Central memory CD4-positive, alpha-beta T cell (primary cell): ENCODE results near the gene NLRP12.
A peak's percentile ranks its signal among the peaks of the same experiment; 100 is the strongest.
"Not testable (repeated sequence)": the region's sequence is repeated elsewhere in the genome, so short reads cannot be mapped to it uniquely, and the experiment has no call there.

ENCODE experiments used
- DNase-seq: peaks from one replicate; pipeline ENCODE4 v3.0.0; 2022

Gene NLRP12

DNA sequence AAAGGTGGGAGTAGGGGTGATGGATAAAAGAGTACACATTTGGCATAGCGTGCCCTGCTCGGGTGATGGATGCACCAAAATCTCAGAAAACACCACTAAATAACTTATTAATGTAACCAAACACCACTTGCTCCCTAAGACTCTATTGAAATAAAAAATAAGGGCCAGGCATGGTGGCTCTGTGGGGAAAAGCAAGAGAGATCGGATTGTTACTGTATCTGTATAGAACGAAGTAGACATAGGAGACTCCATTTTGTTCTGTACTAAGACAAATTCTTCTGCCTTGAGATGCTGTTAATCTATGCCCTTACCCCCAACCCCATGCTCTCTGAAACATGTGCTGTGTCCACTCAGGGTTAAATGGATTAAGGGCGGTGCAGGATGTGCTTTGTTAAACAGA lies 14.3 kb upstream of the NLRP12 start:
- DNase-seq = not testable (repeated sequence)

DNA sequence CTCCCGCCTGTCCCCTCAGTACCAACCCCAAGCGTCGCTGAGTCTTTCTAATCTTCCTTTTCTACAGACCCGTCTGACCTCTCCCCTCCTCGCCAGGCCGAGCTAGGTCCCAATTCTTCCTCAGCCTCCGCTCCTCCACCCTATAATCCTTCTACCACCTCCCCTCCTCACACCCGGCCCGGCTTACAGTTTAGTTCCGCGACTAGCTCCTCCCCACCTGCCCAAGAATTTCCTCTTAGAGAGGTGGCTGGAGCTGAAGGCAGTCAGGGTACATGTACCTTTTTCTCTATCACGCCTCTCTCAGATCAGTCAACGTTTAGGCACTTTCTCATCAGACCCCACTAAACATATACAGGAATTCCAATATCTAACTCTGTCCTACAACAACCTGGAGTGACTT lies 8.7 kb upstream of the NLRP12 start:
- not testable (repeated sequence) for DNase-seq

DNA sequence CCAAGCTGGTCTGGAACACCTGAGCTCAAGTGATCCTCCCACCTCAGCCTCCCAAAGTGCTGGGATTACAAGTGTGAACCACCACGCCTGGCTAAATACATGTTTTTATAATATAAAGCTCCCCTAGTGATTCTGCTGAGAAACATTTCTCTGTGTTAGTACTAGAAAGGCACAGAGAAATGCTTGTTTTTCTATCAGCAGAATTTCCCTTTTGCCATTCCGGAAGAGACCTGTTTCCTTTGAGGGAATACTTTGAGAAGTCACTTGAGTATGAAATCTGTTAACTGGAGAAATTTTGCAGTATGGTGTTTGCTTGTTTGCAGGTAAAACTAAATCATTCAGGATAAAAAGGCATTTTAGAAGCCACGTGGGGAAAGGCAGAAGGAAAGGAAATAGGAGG lies 4.4 kb upstream of the NLRP12 start:
- DNase-seq = no peak

DNA sequence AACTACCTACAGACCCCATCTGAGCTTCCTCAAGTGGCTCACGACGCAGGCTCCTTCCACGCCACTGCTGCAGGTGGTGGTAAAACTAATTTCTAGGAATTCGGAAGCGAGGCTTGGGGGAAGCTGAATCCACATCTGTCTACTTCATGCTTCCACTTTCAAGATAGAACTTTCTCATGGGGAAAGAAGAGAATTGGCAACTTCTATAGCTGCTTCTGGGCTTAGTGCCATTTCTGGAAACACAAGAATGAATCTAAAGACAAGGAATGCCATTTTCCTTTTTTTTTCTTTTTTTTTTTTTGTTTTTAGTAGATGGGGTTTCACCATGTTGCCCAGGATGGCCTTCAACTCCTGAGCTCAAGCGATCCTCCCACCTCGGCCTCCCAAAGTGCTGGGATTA lies 2.8 kb upstream of the NLRP12 start:
- no peak for DNase-seq

DNA sequence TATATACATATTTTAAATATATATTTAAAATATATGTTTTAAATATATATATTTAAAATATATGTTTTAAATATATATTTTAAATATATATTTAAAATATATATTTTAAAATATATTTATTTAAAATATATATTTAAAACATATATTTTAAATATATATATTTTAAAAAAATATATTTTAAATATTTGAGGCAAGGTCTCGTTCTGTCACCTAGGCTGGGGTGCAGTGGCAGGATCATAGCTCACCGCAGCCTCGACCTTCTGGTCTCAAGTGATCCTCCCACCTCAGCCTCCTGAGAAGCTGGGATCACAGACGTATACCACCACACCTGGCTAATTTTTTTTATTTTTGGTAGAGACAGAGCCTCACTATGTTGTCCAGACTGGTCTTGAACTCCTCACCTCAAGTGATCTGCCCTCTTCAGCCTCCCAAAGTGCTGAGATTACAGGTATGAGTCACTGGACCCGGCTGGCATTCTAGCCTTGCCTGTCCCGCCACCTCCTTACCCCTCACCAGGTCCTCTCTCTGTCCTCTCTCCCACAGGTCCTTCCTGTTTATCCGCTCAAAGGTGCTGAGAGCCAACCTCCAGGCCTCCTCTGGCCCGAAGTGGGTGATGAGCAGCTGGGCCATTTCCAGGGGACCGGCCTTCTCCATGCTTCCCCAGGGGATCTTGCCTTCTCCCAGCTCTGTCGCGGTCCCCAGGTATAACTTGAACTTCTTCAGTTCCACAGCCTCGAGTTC lies 564 bp downstream of the NLRP12 start:
- no peak for DNase-seq

DNA sequence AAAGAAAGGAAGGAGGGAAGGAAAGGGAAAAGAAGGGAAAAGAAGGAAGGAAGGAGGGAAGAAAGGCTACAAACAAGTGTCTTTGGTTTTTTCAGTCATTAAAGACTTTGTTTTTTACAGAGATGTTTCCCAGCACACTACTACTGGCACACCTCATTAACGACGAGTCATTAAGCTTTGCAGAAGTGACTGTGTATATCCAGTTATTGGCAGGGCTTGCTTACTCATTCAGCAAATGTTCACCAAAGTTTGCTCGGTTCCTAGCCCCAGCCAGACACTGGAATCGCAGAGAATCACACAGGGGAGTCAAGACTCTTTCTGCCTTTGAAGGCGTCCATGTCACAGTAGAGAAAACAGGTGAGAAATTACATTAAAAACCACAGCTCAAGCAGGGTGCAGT lies 4.3 kb downstream of the NLRP12 start:
- no peak for DNase-seq

DNA sequence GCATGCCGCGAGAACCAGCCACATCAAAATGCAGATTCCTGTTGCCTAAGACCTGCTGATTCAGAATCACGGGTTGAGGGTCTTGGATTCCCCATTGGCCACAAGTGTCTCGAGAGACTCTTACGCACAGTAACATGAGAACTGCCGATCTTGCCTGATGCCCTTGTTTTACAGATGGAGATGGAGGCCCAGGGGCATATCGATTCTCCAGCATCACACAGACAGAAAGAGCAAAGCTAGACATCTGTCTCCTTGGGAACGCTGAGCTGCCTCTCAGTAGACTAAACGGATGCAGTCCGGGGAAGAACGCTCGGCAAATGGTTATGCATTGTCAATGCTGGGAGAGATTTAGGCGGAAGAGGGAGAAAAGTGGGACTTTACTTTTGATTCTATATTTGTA lies 5.4 kb downstream of the NLRP12 start:
- DNase-seq = no peak

DNA sequence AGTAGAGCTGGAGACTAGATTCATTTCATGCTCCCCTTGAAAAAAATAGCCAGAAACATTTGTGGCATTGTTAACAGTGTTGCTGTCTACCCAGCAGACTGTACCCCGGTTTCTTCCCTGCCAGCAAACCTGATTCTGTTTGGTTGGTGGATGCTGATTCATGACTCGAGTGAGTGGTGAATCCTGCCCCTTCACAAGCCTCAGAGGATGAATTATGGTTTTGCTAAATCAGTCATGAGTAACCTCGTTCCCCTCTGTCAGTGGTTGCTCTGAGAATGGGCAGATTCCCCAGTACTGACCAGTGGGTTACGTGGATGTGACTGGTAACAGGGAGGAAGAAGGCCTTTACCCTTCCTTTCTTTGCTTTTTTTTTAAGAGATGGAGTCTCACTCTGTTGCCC lies 10.1 kb downstream of the NLRP12 start:
- no peak for DNase-seq

DNA sequence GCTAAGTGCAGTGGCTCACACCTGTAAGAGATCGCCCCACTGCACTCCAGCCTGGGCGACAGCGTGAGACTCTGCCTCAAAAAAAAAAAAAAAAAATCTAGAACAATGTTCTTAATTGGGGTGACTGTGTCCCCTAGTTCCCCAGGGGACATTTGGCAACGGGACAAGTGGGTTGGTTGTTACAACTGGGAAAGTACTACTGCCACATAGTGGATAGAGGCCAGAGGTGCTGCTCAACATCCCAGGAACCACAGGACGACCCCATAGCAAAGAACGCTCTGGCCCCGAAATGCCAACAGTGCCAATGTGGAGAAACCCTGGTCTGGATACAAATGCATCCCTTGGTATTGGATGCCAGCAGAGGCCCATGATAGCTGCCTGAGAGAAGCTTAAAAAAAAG lies 11.8 kb downstream of the NLRP12 start:
- DNase-seq = no peak

DNA sequence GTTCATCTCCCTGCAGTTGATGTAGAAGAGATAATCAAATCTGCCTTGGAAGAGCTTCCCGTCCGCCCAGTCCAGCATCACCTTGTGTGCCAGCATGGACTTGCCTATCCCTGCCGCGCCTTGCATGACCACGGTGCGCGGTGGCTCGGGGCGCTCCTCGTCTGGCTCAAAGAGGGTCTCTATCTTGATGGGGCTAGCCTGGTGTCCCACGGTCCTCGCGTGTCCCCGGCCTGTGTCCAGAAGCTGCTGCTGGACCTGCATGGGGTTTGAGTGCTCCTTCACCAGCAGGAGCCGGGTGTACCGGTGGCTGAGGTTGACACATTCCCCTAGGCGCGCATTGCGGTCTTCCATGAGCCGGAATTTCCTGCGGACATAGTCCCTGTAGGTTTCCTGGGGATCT lies 13.2 kb downstream of the NLRP12 start:
- no peak for DNase-seq

DNA sequence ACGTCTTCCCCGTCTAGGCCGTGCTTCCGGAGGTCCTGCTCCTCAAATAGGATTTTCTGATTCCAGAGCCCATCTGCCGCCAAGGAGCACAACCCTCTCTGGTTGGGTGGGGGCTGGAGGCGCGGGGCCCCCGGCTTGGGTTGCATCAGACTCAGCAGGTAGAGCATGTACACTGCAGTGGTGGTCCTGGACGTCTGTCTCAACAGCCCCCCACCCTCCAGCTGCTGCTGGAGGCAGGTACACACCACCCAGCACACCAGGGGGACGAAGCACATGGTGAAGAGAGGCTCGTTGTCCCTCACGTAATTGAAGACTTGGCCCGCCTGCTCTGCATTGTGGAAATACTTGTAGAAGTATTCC lies 13.9 kb downstream of the NLRP12 start:
- no peak for DNase-seq

DNA sequence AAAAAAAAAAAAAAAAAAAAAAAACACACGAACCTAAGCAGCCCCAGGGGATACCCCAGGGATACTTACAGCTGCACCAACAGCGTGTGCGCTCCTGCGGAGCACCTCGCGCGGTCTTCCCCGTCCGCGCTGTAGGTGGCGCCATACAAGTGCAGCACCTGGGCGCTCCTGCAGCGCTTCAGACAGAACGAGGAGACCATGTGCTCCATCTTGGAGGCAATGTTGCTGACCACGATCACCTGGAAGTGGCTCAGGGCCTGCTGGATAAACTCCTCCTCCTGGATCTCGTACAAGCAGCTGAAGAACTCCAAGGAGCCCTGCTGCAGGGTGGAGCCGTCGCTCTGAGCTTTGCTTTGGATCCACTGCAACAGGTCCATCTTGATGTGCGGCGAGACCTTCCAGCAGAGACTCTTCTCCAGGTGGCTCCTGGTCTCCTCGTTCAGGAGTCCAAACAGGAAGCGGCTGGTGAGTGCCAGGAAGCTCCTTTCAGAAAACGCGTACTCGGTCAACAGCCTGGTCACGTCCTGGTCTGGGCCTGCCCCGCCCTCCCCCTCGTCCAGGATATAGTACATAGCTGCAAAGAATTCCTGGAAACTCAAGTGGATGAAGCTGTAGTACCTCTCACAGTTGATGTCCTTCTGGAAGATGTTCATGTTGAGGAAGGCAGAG lies 14.5 kb downstream of the NLRP12 start:
- DNase-seq = no peak

DNA sequence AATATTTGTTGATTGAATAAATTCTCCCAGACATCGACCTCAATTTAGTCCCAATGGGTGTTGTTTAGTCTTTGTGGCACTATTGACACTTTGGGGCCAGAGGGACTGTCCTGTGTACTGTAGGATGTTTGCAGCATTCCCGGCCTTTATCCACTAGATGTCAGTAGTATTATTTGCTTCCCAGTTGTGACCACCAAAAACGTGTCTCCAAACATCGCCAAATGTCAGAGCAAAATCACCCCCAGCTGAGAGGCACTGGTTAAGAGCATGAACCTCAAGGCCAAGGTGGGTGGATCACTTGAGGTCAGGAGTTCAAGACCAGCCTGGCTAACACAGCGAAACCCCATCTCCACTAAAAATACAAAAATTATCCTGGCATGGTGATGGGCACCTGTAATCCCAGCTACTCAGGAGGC lies 15.4 kb downstream of the NLRP12 start:
- DNase-seq = no peak

DNA sequence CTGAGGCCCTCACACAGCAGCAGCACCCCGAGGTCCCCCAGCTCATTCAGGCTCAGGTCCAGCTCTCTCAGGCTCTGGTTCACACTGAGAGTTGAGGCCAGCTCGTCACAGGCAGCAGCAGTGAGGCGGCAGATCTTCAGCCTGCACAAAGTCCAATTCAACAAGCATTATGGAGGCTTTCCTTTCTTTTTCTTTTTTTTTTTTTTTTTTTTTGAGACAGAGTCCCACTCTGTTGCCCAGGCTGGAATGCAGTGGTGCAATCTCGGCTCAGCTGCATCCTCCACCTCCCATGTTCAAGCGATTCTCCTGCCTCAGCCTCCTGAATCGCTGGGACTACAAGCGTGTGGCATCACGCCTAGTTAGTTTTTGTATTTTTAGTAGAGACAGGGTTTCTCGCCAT lies 22.9 kb downstream of the NLRP12 start:
- DNase-seq = no peak

DNA sequence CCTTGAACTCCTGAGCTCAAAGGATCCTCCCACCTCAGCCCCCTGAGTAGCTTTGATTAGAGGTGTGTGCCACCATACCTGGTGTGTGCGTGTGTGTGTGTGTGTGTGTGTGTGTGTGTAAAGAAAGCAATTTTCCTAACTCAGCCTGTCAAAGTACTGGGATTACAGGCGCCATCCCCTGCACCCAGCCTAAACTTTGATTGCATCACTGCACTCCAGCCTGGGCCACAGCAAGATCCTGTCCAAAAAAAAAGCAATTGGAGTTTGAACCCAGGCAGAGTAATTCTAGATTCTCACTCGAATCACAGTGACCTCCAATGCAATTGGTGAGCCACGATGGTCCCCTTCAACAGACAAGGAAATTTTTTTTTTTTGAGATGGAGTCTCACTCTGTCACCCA lies 29.1 kb downstream of the NLRP12 start:
- DNase-seq = no peak

DNA sequence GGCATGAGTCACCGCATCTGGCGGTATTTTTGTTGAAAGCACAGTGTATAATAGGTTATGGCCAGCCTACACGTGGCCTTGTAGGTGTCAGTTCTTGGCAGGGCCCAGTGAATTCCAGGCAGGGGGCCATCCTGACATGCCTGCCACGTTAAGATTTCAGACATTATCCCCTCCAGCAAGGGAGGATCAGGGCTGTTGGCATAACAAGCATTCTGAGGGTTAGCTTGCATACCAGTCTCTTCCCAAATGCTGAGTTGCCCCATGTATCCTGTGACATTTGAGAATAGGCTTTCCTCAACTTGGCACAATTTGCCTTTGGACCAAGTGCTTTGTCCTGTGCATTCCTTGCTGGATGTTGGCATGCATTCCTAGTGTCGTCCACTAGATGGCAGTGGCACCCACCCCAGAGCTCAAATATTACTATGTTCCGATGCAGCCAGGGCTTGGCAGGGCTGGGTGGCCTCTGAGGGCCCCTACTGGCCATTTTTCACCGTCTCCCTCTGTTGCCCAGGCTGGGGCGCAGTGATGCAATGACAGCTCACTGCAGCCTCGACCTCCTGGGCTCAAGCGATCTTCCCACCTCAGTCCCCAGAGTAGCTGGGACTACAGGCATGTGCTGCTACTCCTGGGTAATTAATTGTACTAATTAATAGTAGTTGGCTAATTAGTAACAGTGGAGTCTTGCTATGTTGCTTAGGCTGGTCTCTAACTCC lies 31.2 kb downstream of the NLRP12 start:
- peak; percentile 64 for DNase-seq

DNA sequence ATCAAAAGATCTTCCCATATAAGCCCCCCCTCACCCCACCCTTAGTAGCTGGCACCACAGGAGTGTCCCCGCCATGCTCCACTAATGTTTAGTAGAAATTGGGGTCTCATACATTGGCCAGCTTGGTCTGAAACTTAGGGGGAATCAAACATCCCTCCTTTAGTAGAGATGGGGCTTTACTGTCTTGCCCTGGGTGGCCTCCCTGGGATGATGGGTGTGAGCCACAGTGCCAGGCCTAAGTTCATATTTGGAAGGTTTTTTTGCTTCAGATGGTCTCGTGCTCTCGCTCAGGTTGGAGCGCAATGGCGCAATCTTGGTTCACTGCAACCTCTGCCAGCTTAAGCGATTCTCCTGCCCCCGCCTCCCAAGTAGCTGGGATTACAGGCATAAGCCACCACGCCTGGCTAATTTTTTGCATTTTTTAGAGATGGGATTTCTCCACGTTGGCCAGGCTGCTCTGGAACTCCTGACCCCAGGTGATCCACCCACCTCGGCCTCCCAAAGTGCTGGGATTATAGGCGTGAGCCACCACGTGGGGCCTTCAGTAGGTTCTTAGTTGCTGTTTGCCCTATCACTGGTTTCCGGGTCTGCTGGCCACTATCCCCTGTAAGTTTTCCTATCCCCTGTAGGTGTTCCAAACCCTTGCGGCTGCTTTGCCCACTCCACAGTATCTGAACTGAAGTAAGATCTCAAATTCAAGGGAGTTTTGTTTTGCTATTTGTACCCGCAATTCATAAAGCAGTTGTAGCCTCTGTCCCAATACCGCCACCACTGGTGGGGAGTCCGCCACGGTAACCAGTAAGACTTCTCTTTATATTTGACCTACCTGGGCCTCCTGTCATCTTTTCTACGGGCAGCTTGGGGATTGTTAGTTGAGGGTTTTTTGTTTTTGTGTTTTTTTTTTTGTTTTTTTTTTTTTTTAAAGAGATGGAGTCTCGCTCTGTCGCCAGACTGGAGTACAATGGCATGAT lies 34.1 kb downstream of the NLRP12 start:
- DNase-seq = no peak

DNA sequence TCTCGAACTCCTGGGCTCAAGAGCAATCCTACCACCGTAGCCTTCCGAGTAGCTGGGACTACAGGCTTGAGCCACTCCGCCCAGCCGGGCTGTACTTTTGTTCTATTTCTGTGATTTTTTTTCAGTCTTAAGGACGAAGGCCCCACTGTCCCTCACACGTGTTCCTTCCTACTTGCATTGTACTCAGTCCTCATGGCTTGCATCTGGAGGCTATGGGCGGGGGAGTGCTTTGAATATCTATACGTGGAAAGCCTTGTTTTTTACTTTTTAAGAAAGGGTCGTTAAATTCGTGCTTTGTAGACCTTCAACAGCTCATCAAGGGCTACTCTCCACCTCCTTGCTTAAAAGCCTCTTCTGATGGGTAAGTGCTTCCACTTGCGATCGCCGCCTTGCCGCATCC lies 36.8 kb downstream of the NLRP12 start:
- DNase-seq = no peak

DNA sequence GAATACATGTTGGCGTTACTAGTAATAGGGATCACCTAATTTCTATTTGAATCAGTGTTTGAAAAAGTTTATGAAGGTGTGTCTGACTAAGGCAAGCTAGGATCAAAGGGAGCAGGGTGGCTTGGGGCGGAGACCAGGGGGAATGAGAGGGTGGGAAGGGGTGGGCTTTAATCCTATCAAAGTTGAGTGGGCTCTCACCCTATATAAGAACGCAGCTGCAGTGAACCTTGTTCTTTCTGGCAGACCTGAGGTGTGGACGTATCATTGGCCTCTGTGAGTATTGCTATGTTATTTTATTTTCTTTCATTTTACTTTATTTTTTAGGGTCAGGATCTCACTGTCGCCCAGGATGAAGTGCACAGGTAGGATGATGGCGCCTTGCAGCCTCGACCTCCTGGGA lies 37.4 kb downstream of the NLRP12 start:
- DNase-seq = no peak

DNA sequence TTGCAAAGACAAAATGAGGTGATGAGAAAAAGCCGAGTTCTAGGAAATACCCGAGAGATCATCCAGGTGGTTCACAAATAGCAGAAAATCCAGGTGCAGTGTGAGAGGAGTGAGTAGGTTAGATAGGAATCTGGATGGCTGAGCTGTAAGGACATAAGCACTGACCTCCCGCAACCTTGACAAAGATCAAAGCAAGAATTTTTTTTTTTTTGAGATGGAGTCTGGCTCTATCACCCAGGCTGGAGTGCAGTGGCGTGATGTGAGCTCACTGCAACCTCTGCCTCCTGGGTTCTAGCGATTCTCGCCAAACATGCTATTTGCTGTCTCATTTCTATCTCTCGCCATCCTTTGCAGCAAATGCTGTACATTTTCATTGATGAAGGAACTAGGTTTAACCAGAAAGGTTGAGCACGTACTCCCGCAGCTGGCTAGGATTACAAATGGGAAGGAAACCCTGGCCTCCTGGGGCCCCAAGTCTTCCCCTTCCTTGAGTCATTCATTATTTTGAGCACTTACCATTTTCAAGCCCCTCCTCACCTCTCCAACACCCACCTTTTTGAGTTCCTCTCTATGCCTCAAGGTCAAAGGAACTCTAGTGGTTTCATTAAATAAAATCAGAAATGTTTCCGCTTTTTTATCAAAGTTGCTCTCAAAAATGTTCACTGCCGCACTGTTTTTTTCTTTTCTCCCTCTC lies 38.8 kb downstream of the NLRP12 start:
- DNase-seq = no peak

DNA sequence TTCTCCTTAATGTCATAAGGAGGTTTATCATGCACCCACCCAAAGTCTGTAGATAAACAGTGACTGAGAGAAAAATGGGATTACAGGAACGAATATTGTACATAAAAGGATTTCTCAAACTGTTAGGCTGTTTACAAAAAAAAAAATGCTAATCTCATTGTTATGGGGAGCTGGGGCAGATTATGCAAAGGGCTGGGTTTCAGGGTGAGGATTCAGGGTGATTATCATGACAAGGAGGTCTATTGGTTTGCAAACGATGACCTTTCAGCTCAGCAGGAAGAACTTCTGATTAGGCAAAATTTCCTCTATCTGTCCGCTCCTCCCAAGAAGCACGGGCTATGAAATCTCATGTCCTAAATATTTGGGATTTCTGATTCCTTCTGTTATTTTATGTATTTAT lies 41.4 kb downstream of the NLRP12 start:
- DNase-seq = no peak

DNA sequence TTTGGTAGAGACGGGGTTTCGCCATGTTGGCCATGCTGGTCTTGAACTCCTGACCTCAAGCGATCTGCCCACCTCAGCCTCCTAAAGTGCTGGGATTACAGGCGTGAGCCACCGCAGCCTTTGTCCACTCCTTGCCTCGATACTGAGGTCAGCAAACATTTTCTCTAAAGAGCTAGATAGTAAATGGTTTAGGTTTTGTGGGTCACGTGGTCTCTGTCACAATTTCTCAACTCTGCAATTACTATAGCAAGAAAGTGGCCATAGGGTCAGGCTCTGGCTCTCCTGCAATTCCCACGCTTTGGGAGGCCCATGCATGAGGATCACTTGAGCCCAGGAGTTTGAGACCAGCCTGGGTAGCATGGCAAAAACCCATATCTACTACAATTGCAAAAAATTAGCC lies 42.8 kb downstream of the NLRP12 start:
- not testable (repeated sequence) for DNase-seq
